ENCODE data around the gene MVB12B. TPM values are rescaled to one million over a fixed set of nuclear protein-coding genes. Genes with fewer than 3 reads are reported as not detected.

MVB12B gene
- total RNA-seq, 1 donor from 2014 or later = 47.5 TPM

DNA sequence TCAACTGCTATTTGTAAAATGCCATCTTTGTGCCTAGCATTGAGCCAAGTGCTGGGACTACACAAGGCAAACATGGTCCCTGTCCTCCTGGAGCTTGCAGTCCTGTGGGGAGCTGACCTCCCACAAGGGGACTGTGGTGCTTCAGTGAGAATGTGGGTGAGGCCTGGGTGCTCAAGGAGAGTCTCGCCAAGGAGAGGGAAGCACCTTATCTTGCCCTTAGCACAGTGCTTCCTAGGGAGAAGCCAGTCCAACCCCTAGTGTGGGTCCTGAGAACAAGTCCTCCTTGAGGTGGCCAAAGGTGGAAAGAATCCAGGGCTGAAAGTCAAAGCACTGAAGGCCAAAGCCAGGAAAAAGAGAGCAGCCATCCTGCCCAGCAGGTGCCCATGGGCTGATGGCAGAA, 31.1 kb upstream of the MVB12B start:
- no peak overlapping the region for H3K4me3 ChIP-seq
- DNase-seq (no peak), ATAC-seq (no peak)
- no peaks in the 10 kb centered on the region for H3K9me3 ChIP-seq
- no peaks in the 10 kb centered on the region for H3K36me3 ChIP-seq
- intact Hi-C loops (cut with DNase I) = no loop called here
- TF ChIP-seq, protein P1, sequence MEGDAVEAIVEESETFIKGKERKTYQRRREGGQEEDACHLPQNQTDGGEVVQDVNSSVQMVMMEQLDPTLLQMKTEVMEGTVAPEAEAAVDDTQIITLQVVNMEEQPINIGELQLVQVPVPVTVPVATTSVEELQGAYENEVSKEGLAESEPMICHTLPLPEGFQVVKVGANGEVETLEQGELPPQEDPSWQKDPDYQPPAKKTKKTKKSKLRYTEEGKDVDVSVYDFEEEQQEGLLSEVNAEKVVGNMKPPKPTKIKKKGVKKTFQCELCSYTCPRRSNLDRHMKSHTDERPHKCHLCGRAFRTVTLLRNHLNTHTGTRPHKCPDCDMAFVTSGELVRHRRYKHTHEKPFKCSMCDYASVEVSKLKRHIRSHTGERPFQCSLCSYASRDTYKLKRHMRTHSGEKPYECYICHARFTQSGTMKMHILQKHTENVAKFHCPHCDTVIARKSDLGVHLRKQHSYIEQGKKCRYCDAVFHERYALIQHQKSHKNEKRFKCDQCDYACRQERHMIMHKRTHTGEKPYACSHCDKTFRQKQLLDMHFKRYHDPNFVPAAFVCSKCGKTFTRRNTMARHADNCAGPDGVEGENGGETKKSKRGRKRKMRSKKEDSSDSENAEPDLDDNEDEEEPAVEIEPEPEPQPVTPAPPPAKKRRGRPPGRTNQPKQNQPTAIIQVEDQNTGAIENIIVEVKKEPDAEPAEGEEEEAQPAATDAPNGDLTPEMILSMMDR (IDR thresholded peaks at IDR 0.05) = no peak
- no peaks in the 10 kb centered on the region for H3K4me1 ChIP-seq
- H3K27me3 ChIP-seq = no peaks in the 10 kb centered on the region
- H3K27ac ChIP-seq = no peak overlapping the region

DNA sequence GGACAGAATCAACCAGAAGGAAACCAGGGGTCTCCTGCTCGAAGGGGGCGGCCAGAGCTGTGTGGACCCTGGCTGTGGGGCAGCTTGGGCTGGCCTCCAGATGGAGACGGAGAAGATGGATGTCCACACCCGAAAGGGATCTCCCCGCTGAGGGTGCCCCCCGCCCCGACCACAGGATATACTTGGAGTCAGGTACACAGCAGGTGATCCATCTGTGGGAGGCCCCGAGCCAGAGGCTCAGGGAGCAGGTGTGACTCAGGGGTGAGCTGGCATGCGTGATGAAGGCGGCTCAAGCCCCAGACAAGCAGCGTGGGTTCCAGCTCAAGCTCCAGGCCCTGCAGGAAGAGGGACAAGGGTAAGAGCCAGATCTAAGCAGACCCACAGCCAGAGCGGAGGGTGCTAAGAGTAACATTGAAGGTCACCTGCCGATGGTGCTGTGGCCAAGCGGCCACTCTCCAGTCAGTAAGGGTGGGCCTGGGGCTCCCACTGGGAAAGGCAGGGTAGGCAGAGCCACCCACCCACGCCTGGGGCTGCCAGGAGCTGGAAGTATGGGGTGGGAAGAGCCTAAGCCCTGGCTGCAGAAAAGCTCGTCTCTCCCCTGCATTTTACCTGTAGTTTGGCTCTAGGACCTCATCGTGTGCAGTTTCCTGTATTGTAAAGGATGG, 30.6 kb upstream of the MVB12B start:
- H3K27ac ChIP-seq = no peak overlapping the region
- DNase-seq (no peak), ATAC-seq (no peak)
- H3K9me3 ChIP-seq = no peaks in the 10 kb centered on the region
- H3K4me3 ChIP-seq = no peak overlapping the region
- intact Hi-C loops (cut with DNase I) = no loop called here
- no peaks in the 10 kb centered on the region for H3K36me3 ChIP-seq
- no peaks in the 10 kb centered on the region for H3K27me3 ChIP-seq
- no peaks in the 10 kb centered on the region for H3K4me1 ChIP-seq
- TF ChIP-seq, protein P1 (IDR thresholded peaks at IDR 0.05) = no peak

DNA sequence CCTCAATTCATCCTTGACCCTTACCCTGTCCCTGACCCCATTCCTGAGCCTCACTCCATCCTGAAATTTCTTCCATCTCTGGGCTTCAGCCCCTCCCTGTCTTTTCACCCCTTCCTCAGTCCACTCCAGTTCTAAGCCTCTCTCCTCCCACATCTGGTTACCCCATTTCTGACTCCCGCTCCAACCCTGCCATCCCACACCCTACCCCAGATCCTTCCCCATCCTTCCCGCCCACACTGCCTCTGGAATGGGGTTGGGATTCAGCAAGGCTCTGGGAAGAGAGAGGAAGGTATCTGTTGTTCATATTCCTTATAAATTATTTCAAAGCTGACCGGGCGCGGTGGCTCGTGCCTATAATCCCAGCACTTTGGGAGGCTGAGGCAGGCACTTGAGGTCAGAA, 29.9 kb upstream of the MVB12B start:
- Histone ChIP-seq H3K9me3 (no peaks in the 10 kb centered on the region), H3K27me3 (no peaks in the 10 kb centered on the region), H3K27ac (no peak overlapping the region), H3K4me3 (no peak overlapping the region), H3K4me1 (no peaks in the 10 kb centered on the region), H3K36me3 (no peaks in the 10 kb centered on the region)
- DNase-seq (no peak), ATAC-seq (no peak)
- TF ChIP-seq, protein P1 (IDR thresholded peaks at IDR 0.05) = no peak
- intact Hi-C loops (cut with DNase I) = no loop called here

DNA sequence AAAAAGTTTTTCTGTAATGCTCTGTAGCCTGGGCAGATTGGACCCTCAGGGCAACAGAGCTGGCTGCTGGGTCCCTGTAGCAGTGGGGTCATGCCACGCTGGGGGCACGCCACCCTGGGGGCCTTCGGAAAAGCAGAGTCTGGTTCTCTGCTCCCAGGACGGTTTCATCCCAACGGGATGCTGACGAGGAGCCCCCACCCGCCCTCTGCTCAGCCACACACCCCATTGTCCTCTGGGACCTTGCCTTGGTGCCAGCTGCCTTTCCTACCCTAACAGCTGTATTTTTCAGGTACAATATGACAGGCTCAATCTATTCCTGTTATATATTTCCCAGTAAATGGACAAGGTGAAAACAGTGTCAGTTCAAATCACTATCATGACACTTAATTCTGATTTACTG, 29.0 kb upstream of the MVB12B start:
- ATAC-seq (no peak), DNase-seq (no peak)
- Histone ChIP-seq H3K27me3 (no peaks in the 10 kb centered on the region), H3K9me3 (no peaks in the 10 kb centered on the region), H3K4me3 (no peak overlapping the region), H3K36me3 (no peaks in the 10 kb centered on the region), H3K4me1 (peaks cover 5% of the 10 kb centered on the region), H3K27ac (no peak overlapping the region)
- intact Hi-C loops (cut with DNase I) = no loop called here
- TF ChIP-seq, protein P1 (IDR thresholded peaks at IDR 0.05) = no peak

- intact Hi-C loops (cut with DNase I) = no loop called here
- H3K27me3 ChIP-seq = no peaks in the 10 kb centered on the region
- TF ChIP-seq, protein P1 (IDR thresholded peaks at IDR 0.05) = no peak
- no peak overlapping the region for H3K4me3 ChIP-seq
- H3K9me3 ChIP-seq = no peaks in the 10 kb centered on the region
- H3K27ac ChIP-seq = no peak overlapping the region
- DNase-seq (no peak), ATAC-seq (no peak)
- H3K4me1 ChIP-seq = peaks cover 5% of the 10 kb centered on the region
- H3K36me3 ChIP-seq = no peaks in the 10 kb centered on the region
These were observed 28.4 kb upstream of the MVB12B start for GRCh38 chr9:126298063-126298801.
